Testis (tissue), 2 donors: Measurements from ENCODE around the gene DNAJC5.

Experiments
- POLR2A ChIP-seq: fragments of 450-650 bp; IDR thresholded peaks from one replicate; pipeline ENCODE4 v1.6.1; 2017; ENCODE audit warnings: antibody characterized with exemption, mild to moderate bottlenecking, moderate library complexity
- TF ChIP-seq, protein P1 (sequence below), 3 experiments: fragments of 450-650 bp in 2 of 3; fragments of 200-600 bp in 1 of 3; sonication (generic) in 1 of 3; IDR thresholded peaks; one replicate each; pipeline ENCODE4 v1.5.1; 2016 to 2019; ENCODE audit warnings: antibody characterized with exemption in 3 of 3, mild to moderate bottlenecking in 2 of 3, moderate library complexity in 1 of 3

DNA sequence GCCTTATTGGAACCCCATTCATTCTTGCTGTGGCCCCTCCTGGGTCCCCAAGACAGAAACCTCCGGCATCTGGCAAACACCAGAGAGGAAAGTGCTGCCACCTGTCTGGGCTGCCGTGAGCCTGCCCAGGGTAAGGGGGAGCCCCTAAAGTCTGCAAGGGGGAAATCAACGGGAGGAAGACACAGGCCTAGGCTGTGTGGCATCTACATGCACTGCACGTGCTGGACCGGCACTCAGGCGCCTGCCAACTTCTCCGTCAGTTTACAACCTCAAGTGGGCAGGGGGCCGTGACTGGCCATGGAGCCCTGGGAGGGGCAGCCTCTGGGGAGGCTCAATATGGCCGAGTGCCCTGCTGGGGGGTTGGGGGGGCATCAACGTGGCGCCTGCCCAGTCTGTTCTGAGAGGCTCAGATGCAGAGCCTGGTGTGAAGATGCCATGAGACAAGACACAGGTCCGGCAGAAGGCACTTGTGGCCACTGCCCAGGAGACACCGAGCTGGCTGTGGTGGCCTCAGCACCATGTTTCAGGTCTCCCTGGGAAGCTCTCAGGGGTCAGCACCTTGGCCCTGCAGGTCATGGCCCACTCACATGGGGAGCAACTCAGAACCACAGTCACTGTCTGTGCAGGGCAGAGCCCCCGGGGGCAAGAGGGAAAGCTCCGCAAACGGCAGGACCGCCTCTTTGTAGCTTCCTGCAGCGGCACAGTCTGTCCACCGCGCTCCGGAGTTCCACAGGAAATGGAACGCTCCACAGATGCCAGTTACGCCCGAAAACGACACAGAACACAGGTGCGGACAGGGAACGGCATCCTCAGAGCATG, 52.9 kb downstream of the DNAJC5 start:
- TF ChIP-seq POLR2A: no peak
- TF ChIP-seq, protein P1, sequence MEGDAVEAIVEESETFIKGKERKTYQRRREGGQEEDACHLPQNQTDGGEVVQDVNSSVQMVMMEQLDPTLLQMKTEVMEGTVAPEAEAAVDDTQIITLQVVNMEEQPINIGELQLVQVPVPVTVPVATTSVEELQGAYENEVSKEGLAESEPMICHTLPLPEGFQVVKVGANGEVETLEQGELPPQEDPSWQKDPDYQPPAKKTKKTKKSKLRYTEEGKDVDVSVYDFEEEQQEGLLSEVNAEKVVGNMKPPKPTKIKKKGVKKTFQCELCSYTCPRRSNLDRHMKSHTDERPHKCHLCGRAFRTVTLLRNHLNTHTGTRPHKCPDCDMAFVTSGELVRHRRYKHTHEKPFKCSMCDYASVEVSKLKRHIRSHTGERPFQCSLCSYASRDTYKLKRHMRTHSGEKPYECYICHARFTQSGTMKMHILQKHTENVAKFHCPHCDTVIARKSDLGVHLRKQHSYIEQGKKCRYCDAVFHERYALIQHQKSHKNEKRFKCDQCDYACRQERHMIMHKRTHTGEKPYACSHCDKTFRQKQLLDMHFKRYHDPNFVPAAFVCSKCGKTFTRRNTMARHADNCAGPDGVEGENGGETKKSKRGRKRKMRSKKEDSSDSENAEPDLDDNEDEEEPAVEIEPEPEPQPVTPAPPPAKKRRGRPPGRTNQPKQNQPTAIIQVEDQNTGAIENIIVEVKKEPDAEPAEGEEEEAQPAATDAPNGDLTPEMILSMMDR (IDR thresholded peaks at IDR 0.05): no peak
